ENCODE data around the gene ACSL4.

GRCh38 chrX:109655502-109656201, 77.4 kb downstream of the ACSL4 start:
- TF ChIP-seq CTCF (IDR thresholded peaks at IDR 0.05; ENCODE audit: poor library complexity, severe bottlenecking) (no peak), RAD21 (conservative IDR thresholded peaks at IDR 0.05) (no peak)
